Type B pancreatic cell (in vitro differentiated cells): ENCODE results near the gene ATAD3A. TPM values are rescaled to one million over a fixed set of nuclear protein-coding genes. Genes with fewer than 3 reads are reported as not detected.

Experiments used
- DNase-seq: peaks from one replicate; pipeline ENCODE4 v3.0.0; 2021; ENCODE audit warnings: mixed read lengths; ENCODE audit not compliant: unreplicated experiment; ENCODE audit errors: extremely low spot score
- H3K27ac Mint-ChIP-seq: 2 replicates; pipeline ENCODE4 v1.8.0; 2021; ENCODE audit warnings: mild to moderate bottlenecking, mixed read lengths
- H3K27me3 Mint-ChIP-seq: 2 replicates; pipeline ENCODE4 v1.8.0; 2021; ENCODE audit warnings: mixed read lengths
- H3K36me3 Mint-ChIP-seq: 2 replicates; pipeline ENCODE4 v1.8.0; 2021; ENCODE audit warnings: mixed read lengths
- H3K4me1 Mint-ChIP-seq: one replicate; pipeline ENCODE4 v1.8.0; 2021; ENCODE audit warnings: mixed read lengths; ENCODE audit not compliant: unreplicated experiment
- H3K4me3 Mint-ChIP-seq: 2 replicates; pipeline ENCODE4 v1.8.0; 2021; ENCODE audit warnings: mild to moderate bottlenecking, mixed read lengths
- H3K9me3 Mint-ChIP-seq: 2 replicates; pipeline ENCODE4 v1.8.0; 2021; ENCODE audit warnings: mixed read lengths
- CTCF ChIP-seq: fragments of 200-600 bp; sonication (generic); conservative IDR thresholded peaks from 2 replicates; pipeline ENCODE4 v1.5.0; 2021; ENCODE audit warnings: antibody characterized with exemption, mild to moderate bottlenecking
- total RNA-seq: library from RNA; stranded (reverse); gene quantifications from 2 replicates; pipeline ENCODE4 v1.2.1, GENCODE V29; 2021; ENCODE audit warnings: low replicate concordance

ATAD3A gene
- total RNA-seq, 1 donor from 2014 or later = 39.8 TPM

- Mint-ChIP-seq H3K27me3 (no peaks in the 10 kb centered on the region), H3K9me3 (no peaks in the 10 kb centered on the region), H3K27ac (peak overlapping the region; percentile 32), H3K36me3 (no peaks in the 10 kb centered on the region), H3K4me1 (no peaks in the 10 kb centered on the region), H3K4me3 (peak overlapping the region; percentile 63)
- DNase-seq = no peak
- TF ChIP-seq CTCF = no peak
Measured at GRCh38 chr1:1540818-1541628, 29.1 kb downstream of the ATAD3A start.

GRCh38 chr1:1541956-1542765 lies 30.2 kb downstream of the ATAD3A start:
- Mint-ChIP-seq H3K36me3 (no peaks in the 10 kb centered on the region), H3K4me1 (no peaks in the 10 kb centered on the region), H3K27ac (peak overlapping the region; percentile 32), H3K9me3 (no peaks in the 10 kb centered on the region), H3K27me3 (no peaks in the 10 kb centered on the region), H3K4me3 (peak overlapping the region; percentile 63)
- no peak for TF ChIP-seq CTCF
- no peak for DNase-seq

GRCh38 chr1:1542766-1543705 lies 31.1 kb downstream of the ATAD3A start:
- Mint-ChIP-seq H3K4me3 (peak overlapping the region; percentile 31), H3K27me3 (no peaks in the 10 kb centered on the region), H3K36me3 (no peaks in the 10 kb centered on the region), H3K9me3 (no peaks in the 10 kb centered on the region), H3K27ac (no peak overlapping the region), H3K4me1 (no peaks in the 10 kb centered on the region)
- no peak for TF ChIP-seq CTCF
- DNase-seq = no peak

GRCh38 chr1:1543706-1544099 lies 31.7 kb downstream of the ATAD3A start:
- DNase-seq = no peak
- Mint-ChIP-seq H3K4me3 (no peak overlapping the region), H3K4me1 (no peaks in the 10 kb centered on the region), H3K27me3 (no peaks in the 10 kb centered on the region), H3K36me3 (no peaks in the 10 kb centered on the region), H3K27ac (no peak overlapping the region), H3K9me3 (no peaks in the 10 kb centered on the region)
- TF ChIP-seq CTCF = no peak

- no peak for TF ChIP-seq CTCF
- no peak for DNase-seq
- H3K27me3 Mint-ChIP-seq = no peaks in the 10 kb centered on the region
- no peaks in the 10 kb centered on the region for H3K4me1 Mint-ChIP-seq
- H3K36me3 Mint-ChIP-seq = no peaks in the 10 kb centered on the region
- H3K9me3 Mint-ChIP-seq = no peaks in the 10 kb centered on the region
- no peak overlapping the region for H3K27ac Mint-ChIP-seq
- no peak overlapping the region for H3K4me3 Mint-ChIP-seq
Measured at GRCh38 chr1:1544544-1544943, 32.6 kb downstream of the ATAD3A start.
